D721Med (cell line): ENCODE results near the gene TCF7L1.
"Not testable (repeated sequence)": the region's sequence is repeated elsewhere in the genome, so short reads cannot be mapped to it uniquely, and the experiment has no call there.

ENCODE experiments used
- DNase-seq: peaks from one replicate; pipeline ENCODE4 v3.0.0; 2011; ENCODE audit warnings: low spot score; ENCODE audit not compliant: insufficient read length
- FAIRE-seq: peaks from 2 replicates; lab custom pipeline; 2011; peaks lifted over from hg19 to GRCh38; lab: Jason Lieb, UNC
- TF ChIP-seq, protein P1 (sequence below): IDR thresholded peaks from 2 replicates; pipeline ENCODE4 v1.5.1; 2012; ENCODE audit warnings: mild to moderate bottlenecking, control low read depth; ENCODE audit not compliant: insufficient read depth; ENCODE audit errors: missing control alignments

The TCF7L1 gene

DNA sequence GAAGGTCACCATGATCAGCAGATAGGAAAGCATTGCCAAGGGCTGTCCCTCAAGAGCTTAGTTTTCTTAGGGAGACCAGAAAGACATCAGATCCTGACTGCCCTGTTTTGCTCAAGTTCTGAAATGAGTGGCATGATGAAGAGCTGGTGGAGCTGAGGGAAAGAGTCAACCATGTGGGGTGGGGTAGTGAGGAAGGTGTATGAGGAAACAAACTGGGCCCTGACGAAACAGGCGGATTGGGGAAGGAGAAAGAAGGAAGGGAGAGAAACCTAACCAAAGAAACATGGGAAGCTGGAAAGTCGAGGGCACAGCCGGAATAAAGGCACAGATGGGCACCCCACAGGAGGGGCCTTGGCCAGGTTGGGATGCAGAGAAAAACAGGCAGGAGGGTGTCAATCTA lies 186.6 kb downstream of the TCF7L1 start:
- TF ChIP-seq, protein P1, sequence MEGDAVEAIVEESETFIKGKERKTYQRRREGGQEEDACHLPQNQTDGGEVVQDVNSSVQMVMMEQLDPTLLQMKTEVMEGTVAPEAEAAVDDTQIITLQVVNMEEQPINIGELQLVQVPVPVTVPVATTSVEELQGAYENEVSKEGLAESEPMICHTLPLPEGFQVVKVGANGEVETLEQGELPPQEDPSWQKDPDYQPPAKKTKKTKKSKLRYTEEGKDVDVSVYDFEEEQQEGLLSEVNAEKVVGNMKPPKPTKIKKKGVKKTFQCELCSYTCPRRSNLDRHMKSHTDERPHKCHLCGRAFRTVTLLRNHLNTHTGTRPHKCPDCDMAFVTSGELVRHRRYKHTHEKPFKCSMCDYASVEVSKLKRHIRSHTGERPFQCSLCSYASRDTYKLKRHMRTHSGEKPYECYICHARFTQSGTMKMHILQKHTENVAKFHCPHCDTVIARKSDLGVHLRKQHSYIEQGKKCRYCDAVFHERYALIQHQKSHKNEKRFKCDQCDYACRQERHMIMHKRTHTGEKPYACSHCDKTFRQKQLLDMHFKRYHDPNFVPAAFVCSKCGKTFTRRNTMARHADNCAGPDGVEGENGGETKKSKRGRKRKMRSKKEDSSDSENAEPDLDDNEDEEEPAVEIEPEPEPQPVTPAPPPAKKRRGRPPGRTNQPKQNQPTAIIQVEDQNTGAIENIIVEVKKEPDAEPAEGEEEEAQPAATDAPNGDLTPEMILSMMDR: no peak
- no peak for FAIRE-seq
- no peak for DNase-seq

GRCh38 chr2:85323351-85323987 lies 190.3 kb downstream of the TCF7L1 start:
- FAIRE-seq (no peak), DNase-seq (no peak)
- TF ChIP-seq, protein P1: no peak

DNA sequence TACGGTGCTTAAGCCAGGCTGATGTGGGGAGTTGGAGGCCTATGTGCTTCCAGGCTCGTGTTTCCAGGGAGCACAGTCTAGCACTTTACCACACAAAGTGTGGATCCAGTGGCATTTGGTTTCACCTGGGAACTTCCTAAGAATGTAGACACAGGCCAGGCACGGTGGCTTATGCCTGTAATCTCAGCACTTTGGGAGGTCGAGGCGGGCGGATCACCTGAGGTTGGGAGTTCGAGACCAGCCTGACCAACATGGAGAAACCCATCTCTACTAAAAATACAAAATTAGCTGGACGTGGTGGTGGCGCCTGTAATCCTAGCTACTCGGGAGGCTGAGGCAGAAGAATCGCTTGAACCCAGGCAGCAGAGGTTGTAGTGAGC lies 190.8 kb downstream of the TCF7L1 start:
- not testable (repeated sequence) for FAIRE-seq, DNase-seq

DNA sequence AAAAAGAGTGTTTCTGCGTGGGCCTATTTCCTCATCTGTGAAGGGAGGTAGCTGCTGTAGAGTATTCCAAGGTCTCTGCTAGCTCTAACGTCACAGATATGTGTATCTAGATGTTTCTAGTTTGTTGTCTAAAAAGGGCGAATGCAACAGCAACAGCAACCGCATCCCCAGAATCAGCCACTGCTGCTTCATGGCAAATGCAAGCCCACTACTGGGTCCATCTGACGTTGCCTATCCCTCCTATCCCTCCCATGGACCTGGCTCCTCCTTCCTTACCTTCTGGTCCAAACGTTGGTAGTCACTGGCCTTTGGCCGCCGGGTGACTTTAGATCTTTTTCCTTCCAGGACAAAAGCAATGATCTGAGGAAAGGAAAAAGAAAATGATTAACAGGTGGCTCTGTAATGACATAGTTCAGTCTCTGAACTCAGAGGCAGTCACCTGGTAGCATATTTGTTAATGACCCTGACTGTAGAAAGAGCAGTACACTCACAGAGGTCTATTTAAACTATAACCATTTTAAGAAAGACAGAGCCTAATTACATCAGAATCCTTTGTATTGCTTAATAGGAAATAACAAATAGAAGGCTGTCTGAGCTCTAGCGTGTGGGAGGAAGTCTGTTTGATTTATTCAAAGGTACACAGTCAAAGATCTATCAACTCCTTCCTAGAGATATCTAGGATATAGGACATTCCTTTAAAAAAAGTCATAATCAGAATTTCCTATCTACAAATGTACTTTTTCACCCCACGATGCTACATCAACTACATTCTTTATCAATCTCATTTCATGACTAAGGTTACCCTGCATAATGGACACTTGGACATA lies 191.7 kb downstream of the TCF7L1 start:
- DNase-seq: no peak
- TF ChIP-seq, protein P1: no peak
- FAIRE-seq: no peak

GRCh38 chr2:85325466-85325811 lies 192.2 kb downstream of the TCF7L1 start:
- FAIRE-seq (no peak), DNase-seq (no peak)
- TF ChIP-seq, protein P1: no peak

DNA sequence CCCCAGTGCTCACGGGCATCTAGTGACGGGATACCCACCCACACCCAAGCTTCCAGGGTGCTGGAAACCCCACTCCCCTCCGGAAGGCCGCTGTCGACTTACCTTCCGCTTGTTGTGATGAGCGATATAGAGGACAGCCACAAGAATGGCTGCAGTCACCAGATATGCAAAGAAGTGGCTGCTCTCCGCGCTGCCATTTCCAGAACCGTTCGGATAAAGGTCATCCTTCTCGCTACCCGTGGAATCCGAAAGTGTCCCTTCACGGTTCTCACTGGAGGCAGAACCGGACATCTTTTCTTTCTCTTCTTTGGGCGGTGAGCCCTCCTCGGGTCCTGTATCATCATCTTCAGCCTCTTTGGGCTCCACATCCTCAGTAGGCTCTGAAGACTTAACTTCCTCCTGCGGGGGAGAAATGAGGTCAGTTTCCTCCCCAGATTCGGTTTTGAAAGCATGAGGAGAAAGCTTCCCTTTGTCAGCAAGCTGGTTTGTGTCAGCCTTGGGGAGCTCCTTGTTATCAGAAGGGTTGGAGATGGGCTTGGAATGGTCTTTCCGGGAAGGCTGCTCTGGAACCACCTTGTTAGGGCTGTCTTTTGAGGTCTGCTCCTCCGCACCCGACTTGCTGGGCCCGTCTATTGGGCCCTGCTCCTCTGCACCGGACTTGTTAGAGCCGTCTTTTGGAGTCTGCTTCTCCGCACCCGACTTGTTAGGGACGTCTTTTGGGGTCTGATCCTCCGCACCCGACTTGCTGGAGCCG lies 193.4 kb downstream of the TCF7L1 start:
- TF ChIP-seq, protein P1: no peak
- FAIRE-seq: no peak

DNA sequence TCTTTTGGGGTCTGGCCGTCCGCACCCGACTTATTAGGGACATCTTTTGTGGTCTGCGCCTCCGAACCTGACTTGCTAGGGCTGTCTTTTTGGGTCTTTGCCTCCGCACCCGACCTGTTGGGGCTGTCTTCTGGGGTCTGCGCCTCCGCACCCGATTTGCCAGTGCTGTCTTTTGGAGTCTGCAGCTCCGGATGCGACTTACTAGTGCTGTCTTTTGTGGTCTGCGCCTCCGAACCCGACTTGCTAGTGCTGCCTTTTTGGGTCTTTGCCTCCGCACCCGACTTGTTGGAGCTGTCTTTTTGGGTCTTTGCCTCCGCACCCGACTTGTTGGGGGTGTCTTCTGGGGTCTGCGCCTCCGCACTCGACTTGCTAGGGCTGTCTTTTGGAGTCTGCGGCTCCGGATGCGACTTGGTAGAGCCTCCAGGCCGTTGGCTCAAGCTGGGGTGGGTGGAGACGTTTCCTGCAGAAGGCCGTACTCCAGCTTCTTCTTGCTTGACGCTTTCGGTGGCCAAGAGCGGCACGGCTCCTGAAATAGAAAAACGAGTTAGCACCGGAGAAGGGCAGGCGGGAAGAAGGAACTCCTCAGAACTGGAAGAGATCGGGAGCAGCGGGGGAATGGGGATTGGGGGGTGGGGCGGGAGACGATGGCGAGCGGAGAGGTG lies 194.1 kb downstream of the TCF7L1 start:
- DNase-seq (no peak), FAIRE-seq (no peak)
- TF ChIP-seq, protein P1: no peak

More for the DNA sequence above, 193.4 kb downstream of the TCF7L1 start:
- no peak for DNase-seq
